ENCODE measurements around the gene TBC1D5.

DNA sequence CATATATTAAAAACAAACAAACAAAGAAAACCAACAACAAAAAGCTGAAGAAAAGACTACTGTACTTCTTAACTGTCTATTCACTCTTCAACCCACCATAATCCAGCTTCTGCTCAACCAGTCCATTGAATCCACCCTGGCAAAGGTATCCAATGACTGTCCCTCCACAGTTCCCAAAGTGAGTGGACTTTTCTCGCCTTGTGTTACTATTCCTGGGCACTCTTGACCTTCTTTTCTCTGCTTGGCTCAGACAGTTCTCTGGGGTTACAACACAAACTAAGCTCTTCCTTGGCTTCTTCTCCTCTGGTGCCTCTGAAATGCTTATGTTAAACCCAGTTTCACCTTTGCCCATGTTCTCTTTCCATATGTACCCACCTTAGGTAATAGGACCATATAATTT lies 437.5 kb downstream of the TBC1D5 start:
- TF ChIP-seq CTCF (conservative IDR thresholded peaks at IDR 0.05; ENCODE audit: low read length) (no peak), EZH2phosphoT487 (IDR thresholded peaks at IDR 0.05; ENCODE audit: borderline replicate concordance) (no peak)

All from Loucy (cell line).